ENCODE measurements around the gene FAM9C. TPM values are rescaled to one million over a fixed set of nuclear protein-coding genes. Genes with fewer than 3 reads are reported as not detected.
A peak's percentile ranks its signal among the peaks of the same experiment; 100 is the strongest.

Gene FAM9C
- total and polyA plus RNA-seq, 2 donors (not counting 1 experiment from before 2014, with no cell fraction given) = not detected

GRCh38 chrX:13055486-13055885, 11.1 kb upstream of the FAM9C start:
- Histone ChIP-seq H3K27me3 (replicated peaks in 1 of 4; ENCODE audit: control extremely low read depth in 1 of 4, control insufficient read depth in 3 of 4, insufficient read depth in 4 of 4, low read length in 3 of 4) (no peaks in the 10 kb centered on the region), H3K9me3 (ENCODE audit: control extremely low read depth in 1 of 3, control insufficient read depth in 2 of 3, insufficient read depth in 1 of 3, low read length in 2 of 3) (peaks cover 0 to 3% (median 0%) of the 10 kb centered on the region in 3 donors), H3K9ac (ENCODE audit: low read length) (no peak overlapping the region), H3K36me3 (replicated peaks in 1 of 2; ENCODE audit: control extremely low read depth in 1 of 2, control insufficient read depth in 1 of 2, extremely low read depth in 1 of 2, insufficient read depth in 2 of 2, low read length in 1 of 2) (no peaks in the 10 kb centered on the region), H3K4me2 (replicated peaks; ENCODE audit: low read depth, low read length, poor library complexity, severe bottlenecking) (no peak overlapping the region), H3K4me1 (ENCODE audit: control insufficient read depth in 2 of 2, insufficient read depth in 2 of 2, low read length in 2 of 2) (peaks cover 30 to 39% of the 10 kb centered on the region in 2 donors), H3K4me3 (ENCODE audit: control extremely low read depth in 1 of 5, extremely low read depth in 1 of 5, insufficient read depth in 1 of 5, low read depth in 2 of 5, low read length in 4 of 5) (no peak overlapping the region), H2AFZ (ENCODE audit: insufficient read depth, low read depth, low read length, poor library complexity, severe bottlenecking) (no peak overlapping the region), H4K20me1 (ENCODE audit: control insufficient read depth, insufficient read depth, low read length, poor library complexity, severe bottlenecking) (no peaks in the 10 kb centered on the region), H3K27ac (ENCODE audit: low read length in 2 of 2) (no peak overlapping the region), H3K79me2 (ENCODE audit: control insufficient read depth, insufficient read depth, low read length) (no peaks in the 10 kb centered on the region)
- peaks cover 60% of the 10 kb centered on the region for H3K4me1 Mint-ChIP-seq
- H3K9me3 Mint-ChIP-seq (ENCODE audit: insufficient read depth) = no peaks in the 10 kb centered on the region
- no peak overlapping the region for H3K4me3 Mint-ChIP-seq
- no peak for ATAC-seq (ENCODE audit: low read depth)
- H3K27me3 Mint-ChIP-seq = no peaks in the 10 kb centered on the region
- ChIA-PET POLR2A (no interaction called here), CTCF (no interaction called here)
- intact Hi-C loops (cut with micrococcal nuclease) = no loop called here
- DNase-seq = no peak
- no peak for TF ChIP-seq CTCF (IDR thresholded peaks at IDR 0.05)
- no peak for TF ChIP-seq EZH2 (IDR thresholded peaks at IDR 0.05; ENCODE audit: borderline replicate concordance, insufficient read depth, low read depth, low read length, poor library complexity, severe bottlenecking)
- peak overlapping the region; percentile 37 for H3K27ac Mint-ChIP-seq
- no CpG with 5 or more reads among the region's 1 CpG for WGBS (ENCODE audit: insufficient coverage)

- H3K4me3 ChIP-seq (ENCODE audit: control extremely low read depth in 1 of 5, extremely low read depth in 1 of 5, insufficient read depth in 1 of 5, low read depth in 2 of 5, low read length in 4 of 5) = no peak overlapping the region
- ATAC-seq (ENCODE audit: low read depth) = no peak
- peak overlapping the region; percentile 46 for H3K27ac Mint-ChIP-seq
- no peaks in the 10 kb centered on the region for H3K79me2 ChIP-seq (ENCODE audit: control insufficient read depth, insufficient read depth, low read length)
- H4K20me1 ChIP-seq (ENCODE audit: control insufficient read depth, insufficient read depth, low read length, poor library complexity, severe bottlenecking) = no peaks in the 10 kb centered on the region
- no peaks in the 10 kb centered on the region for H3K36me3 ChIP-seq (replicated peaks in 1 of 2; ENCODE audit: control extremely low read depth in 1 of 2, control insufficient read depth in 1 of 2, extremely low read depth in 1 of 2, insufficient read depth in 2 of 2, low read length in 1 of 2)
- TF ChIP-seq CTCF (IDR thresholded peaks at IDR 0.05) (no peak), EZH2 (IDR thresholded peaks at IDR 0.05; ENCODE audit: borderline replicate concordance, insufficient read depth, low read depth, low read length, poor library complexity, severe bottlenecking) (no peak)
- no peak for DNase-seq
- ChIA-PET CTCF (interaction anchor here (0.7 to 1.0 kb wide), 2 partner anchors 21 to 29 kb away, joined by 3 to 4 read pairs; no protein-coding TSS in a partner anchor), POLR2A (no interaction called here)
- peaks cover 35 to 42% of the 10 kb centered on the region in 2 donors for H3K4me1 ChIP-seq (ENCODE audit: control insufficient read depth in 2 of 2, insufficient read depth in 2 of 2, low read length in 2 of 2)
- intact Hi-C loops (cut with micrococcal nuclease) = loop anchor here (5.0 kb wide), 2 partner anchors 34 to 36 kb away; no protein-coding TSS in a partner anchor
- H2AFZ ChIP-seq (ENCODE audit: insufficient read depth, low read depth, low read length, poor library complexity, severe bottlenecking) = no peak overlapping the region
- H3K4me1 Mint-ChIP-seq = peaks cover 52% of the 10 kb centered on the region
- peaks cover 0 to 3% (median 0%) of the 10 kb centered on the region in 3 donors for H3K9me3 ChIP-seq (ENCODE audit: control extremely low read depth in 1 of 3, control insufficient read depth in 2 of 3, insufficient read depth in 1 of 3, low read length in 2 of 3)
- peak overlapping the region in 1 of 2 donors; percentile 13 for H3K27ac ChIP-seq (ENCODE audit: low read length in 2 of 2)
- no peak overlapping the region for H3K4me3 Mint-ChIP-seq
- no peaks in the 10 kb centered on the region for H3K9me3 Mint-ChIP-seq (ENCODE audit: insufficient read depth)
- no peaks in the 10 kb centered on the region for H3K27me3 ChIP-seq (replicated peaks in 1 of 4; ENCODE audit: control extremely low read depth in 1 of 4, control insufficient read depth in 3 of 4, insufficient read depth in 4 of 4, low read length in 3 of 4)
- no peak overlapping the region for H3K9ac ChIP-seq (ENCODE audit: low read length)
- H3K4me2 ChIP-seq (replicated peaks; ENCODE audit: low read depth, low read length, poor library complexity, severe bottlenecking) = no peak overlapping the region
- no peaks in the 10 kb centered on the region for H3K27me3 Mint-ChIP-seq
These were observed 8.8 kb upstream of the FAM9C start for GRCh38 chrX:13053171-13053570.

All from B cell (primary cell).